Smooth muscle cell (in vitro differentiated cells): ENCODE measurements around the gene B3GALT6. TPM values are rescaled to one million over a fixed set of nuclear protein-coding genes. Genes with fewer than 3 reads are reported as not detected.

Experiments used
- DNase-seq: peaks from one replicate; lab custom pipeline; 2025; ENCODE audit not compliant: unreplicated experiment; lab: John Stamatoyannopoulos, UW
- H2AFZ ChIP-seq: fragments of 200-600 bp; sonication (generic); 2 replicates; pipeline ENCODE4 v1.6.0; 2016; ENCODE audit warnings: antibody characterized with exemption, low read depth, mild to moderate bottlenecking
- H3F3A ChIP-seq: fragments of 200-600 bp; sonication (generic); 2 replicates; pipeline ENCODE4 v1.6.0; 2017; ENCODE audit warnings: antibody characterized with exemption, low read depth
- H3K27ac ChIP-seq: fragments of 200-600 bp; sonication (generic); 2 replicates; pipeline ENCODE4 v1.5.1; 2016; ENCODE audit warnings: low read depth, mild to moderate bottlenecking
- H3K27me3 ChIP-seq: fragments of 200-600 bp; sonication (generic); 2 replicates; pipeline ENCODE4 v1.6.1; 2016; ENCODE audit warnings: low read depth, mild to moderate bottlenecking
- H3K36me3 ChIP-seq: fragments of 200-600 bp; sonication (generic); 2 replicates; pipeline ENCODE4 v1.5.1; 2016; ENCODE audit warnings: low read depth
- H3K4me1 ChIP-seq: fragments of 200-600 bp; sonication (generic); 2 replicates; pipeline ENCODE4 v1.5.1; 2016; ENCODE audit warnings: low read depth
- H3K4me2 ChIP-seq: fragments of 200-600 bp; sonication (generic); 2 replicates; pipeline ENCODE4 v1.6.0; 2016; ENCODE audit warnings: mild to moderate bottlenecking
- H3K4me3 ChIP-seq: fragments of 200-600 bp; sonication (generic); 2 replicates; pipeline ENCODE4 v1.5.1; 2016; ENCODE audit warnings: mild to moderate bottlenecking
- H3K79me2 ChIP-seq: fragments of 200-600 bp; sonication (generic); 2 replicates; pipeline ENCODE4 v1.6.0; 2016; ENCODE audit warnings: low read depth, mild to moderate bottlenecking
- H3K9ac ChIP-seq: fragments of 200-600 bp; sonication (generic); 2 replicates; pipeline ENCODE4 v1.6.0; 2016; ENCODE audit warnings: low read depth
- H3K9me3 ChIP-seq: fragments of 200-600 bp; sonication (generic); replicated peaks from 2 replicates; pipeline ENCODE4 v1.5.1; 2016; ENCODE audit warnings: low read depth
- H4K20me1 ChIP-seq: fragments of 200-600 bp; sonication (generic); 2 replicates; pipeline ENCODE4 v1.6.0; 2016; ENCODE audit warnings: low read depth
- CTCF ChIP-seq: fragments of 200-600 bp; sonication (generic); IDR thresholded peaks from 2 replicates; pipeline ENCODE4 v1.5.1; 2017; ENCODE audit warnings: borderline replicate concordance, mild to moderate bottlenecking, antibody characterized with exemption; ENCODE audit not compliant: insufficient read depth, poor library complexity, severe bottlenecking
- WGBS: methylation state at CpG from one replicate; pipeline ENCODE4 v1.1.7; 2016; ENCODE audit warnings: low lambda C conversion rate; 5-methylcytosine and 5-hydroxymethylcytosine counted together
- polyA plus RNA-seq: library from polyadenylated mRNA; unstranded; fragments of >200 nt; fragmentation: Nextera tagmentation; extraction: Ambion mirVana; gene quantifications from 2 replicates; pipeline ENCODE4 v1.2.1, GENCODE V29; 2016
- total RNA-seq: library from RNA; depleted of rRNA; stranded (reverse); fragments of >200 nt; gene quantifications from 2 replicates; pipeline ENCODE4 v1.2.3, GENCODE V29; 2014

B3GALT6 gene
- total and polyA plus RNA-seq, 2 experiments from 2014 or later, result 15.0 to 33.2 TPM

- TF ChIP-seq CTCF, result no peak
- H3K9ac ChIP-seq, result no peak overlapping the region
- H4K20me1 ChIP-seq, result no peaks in the 10 kb centered on the region
- H3K27ac ChIP-seq, result peak overlapping the region; percentile 67
- peak overlapping the region; percentile 82 for H3K4me2 ChIP-seq
- H3K9me3 ChIP-seq, result no peaks in the 10 kb centered on the region
- H3K79me2 ChIP-seq, result no peaks in the 10 kb centered on the region
- WGBS, result 86% methylated on average over 31 of the region's 38 CpGs
- H3K27me3 ChIP-seq, result no peaks in the 10 kb centered on the region
- DNase-seq, result no peak
- H2AFZ ChIP-seq, result no peak overlapping the region
- no peak overlapping the region for H3K4me3 ChIP-seq
- H3K36me3 ChIP-seq, result no peaks in the 10 kb centered on the region
- no peaks in the 10 kb centered on the region for H3F3A ChIP-seq
- H3K4me1 ChIP-seq, result peaks cover 9% of the 10 kb centered on the region
Observed at GRCh38 chr1:1208713-1209433, 23.2 kb upstream of the B3GALT6 start.

DNA sequence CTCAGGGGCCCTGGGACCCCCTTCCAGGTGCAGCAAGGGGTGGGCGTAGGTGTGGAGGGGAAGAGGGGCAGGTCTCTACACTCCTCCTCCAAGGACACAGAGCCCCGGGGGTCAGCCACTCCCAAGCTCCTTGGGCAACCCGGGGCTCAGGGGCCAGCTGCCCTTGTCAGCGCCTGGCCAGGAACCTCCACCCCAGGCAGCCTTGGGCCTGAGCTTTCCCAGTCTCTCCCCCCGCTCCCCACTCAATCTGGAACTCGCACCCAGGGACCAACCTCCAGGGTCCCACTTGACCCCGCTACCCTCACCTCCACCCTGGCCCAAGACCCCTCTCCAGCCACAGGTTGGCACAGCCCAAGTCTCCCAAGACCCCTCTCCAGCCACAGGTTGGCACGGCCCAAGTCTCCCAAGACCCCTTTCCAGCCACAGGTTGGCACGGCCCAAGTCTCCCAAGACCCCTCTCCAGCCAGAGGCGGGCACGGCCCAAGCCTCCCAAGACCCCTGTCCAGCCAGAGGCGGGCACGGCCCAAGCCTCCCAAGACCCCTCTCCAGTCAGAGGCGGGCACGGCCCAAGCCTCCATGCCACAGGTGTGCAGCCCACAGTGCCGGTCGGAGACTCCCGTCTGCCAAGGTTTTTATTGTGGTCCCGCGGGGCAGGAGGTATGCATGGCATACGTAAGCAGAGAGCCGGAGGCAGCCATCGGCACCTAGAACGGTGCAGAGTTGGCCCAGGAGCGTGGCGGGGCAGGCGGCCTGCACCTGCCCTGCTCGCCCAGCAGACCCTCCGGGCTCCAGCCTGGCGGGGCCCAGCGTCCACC, 21.1 kb upstream of the B3GALT6 start:
- H3K9me3 ChIP-seq, result no peaks in the 10 kb centered on the region
- H3K4me3 ChIP-seq, result no peak overlapping the region
- H3K4me1 ChIP-seq, result peaks cover 8% of the 10 kb centered on the region
- no peak overlapping the region for H3K4me2 ChIP-seq
- no peak overlapping the region for H3K27ac ChIP-seq
- no peak for DNase-seq
- H2AFZ ChIP-seq, result no peak overlapping the region
- 95% methylated on average over 31 of the region's 31 CpGs for WGBS
- H4K20me1 ChIP-seq, result no peaks in the 10 kb centered on the region
- H3F3A ChIP-seq, result no peaks in the 10 kb centered on the region
- H3K36me3 ChIP-seq, result no peaks in the 10 kb centered on the region
- no peaks in the 10 kb centered on the region for H3K79me2 ChIP-seq
- no peak for TF ChIP-seq CTCF
- no peak overlapping the region for H3K9ac ChIP-seq
- H3K27me3 ChIP-seq, result no peaks in the 10 kb centered on the region

- no peaks in the 10 kb centered on the region for H3K79me2 ChIP-seq
- H3K4me1 ChIP-seq, result no peaks in the 10 kb centered on the region
- no peaks in the 10 kb centered on the region for H4K20me1 ChIP-seq
- no peaks in the 10 kb centered on the region for H3K9me3 ChIP-seq
- no peak for DNase-seq
- WGBS, result 87% methylated on average over 22 of the region's 28 CpGs
- H3K36me3 ChIP-seq, result no peaks in the 10 kb centered on the region
- H3K9ac ChIP-seq, result no peak overlapping the region
- H3K27me3 ChIP-seq, result no peaks in the 10 kb centered on the region
- no peaks in the 10 kb centered on the region for H3F3A ChIP-seq
- no peak overlapping the region for H2AFZ ChIP-seq
- H3K27ac ChIP-seq, result no peak overlapping the region
- no peak overlapping the region for H3K4me2 ChIP-seq
- no peak for TF ChIP-seq CTCF
- no peak overlapping the region for H3K4me3 ChIP-seq
Observed at GRCh38 chr1:1211541-1212441, 20.2 kb upstream of the B3GALT6 start.
